ENCODE measurements around the gene FOXM1. TPM values are rescaled to one million over a fixed set of nuclear protein-coding genes. Genes with fewer than 3 reads are reported as not detected.

FOXM1 gene
- total RNA-seq, 2 donors from 2014 or later, result 2.2 TPM; not detected in 1

- H3K4me1 ChIP-seq (ENCODE audit: control insufficient read depth in 1 of 2, low read depth in 2 of 2), result peaks cover 23 to 39% of the 10 kb centered on the region in 2 donors
These were observed 14.5 kb upstream of the FOXM1 start for GRCh38 chr12:2891240-2892053.

GRCh38 chr12:2890388-2891239, 13.6 kb upstream of the FOXM1 start, which contains the start of gene TULP3:
Gene TULP3 (plus strand): TSS chr12:2890891. CDS start chr12:2890948, 57 bp downstream.
- DNase-seq (ENCODE audit: low spot score), result peak; percentile 96
- ATAC-seq (ENCODE audit: insufficient number of reproducible peaks, low FRiP score, low read depth), result peak; percentile 95
- peak; percentile 6 for TF ChIP-seq CTCF (IDR thresholded peaks at IDR 0.05)

More at GRCh38 chr12:2891240-2892053, 14.5 kb upstream of the FOXM1 start:
- no peak for TF ChIP-seq CTCF (IDR thresholded peaks at IDR 0.05)
- Histone ChIP-seq H3K27me3 (replicated peaks; ENCODE audit: insufficient read depth) (no peaks in the 10 kb centered on the region), H3K27ac (peak overlapping the region; percentile 92 to 94), H3K9me3 (no peaks in the 10 kb centered on the region), H3K4me3 (peak overlapping the region; percentile 94), H3K36me3 (peaks cover 6% of the 10 kb centered on the region)
- DNase-seq (ENCODE audit: low spot score) (peak; percentile 15), ATAC-seq (ENCODE audit: insufficient number of reproducible peaks, low FRiP score, low read depth) (peak; percentile 12)

GRCh38 chr12:2890001-2890387, 13.0 kb upstream of the FOXM1 start:
- peak overlapping the region; percentile 94 for H3K4me3 ChIP-seq
- peaks cover 22 to 25% of the 10 kb centered on the region in 2 donors for H3K4me1 ChIP-seq (ENCODE audit: control insufficient read depth in 1 of 2, low read depth in 2 of 2)
- DNase-seq (ENCODE audit: low spot score) (no peak), ATAC-seq (ENCODE audit: insufficient number of reproducible peaks, low FRiP score, low read depth) (no peak)
- no peaks in the 10 kb centered on the region for H3K9me3 ChIP-seq
- TF ChIP-seq CTCF (IDR thresholded peaks at IDR 0.05), result no peak
- peaks cover 6% of the 10 kb centered on the region for H3K36me3 ChIP-seq
- peak overlapping the region; percentile 72 to 94 for H3K27ac ChIP-seq
- H3K27me3 ChIP-seq (replicated peaks; ENCODE audit: insufficient read depth), result no peaks in the 10 kb centered on the region

More at GRCh38 chr12:2890388-2891239, 13.6 kb upstream of the FOXM1 start, which contains the start of gene TULP3:
- Histone ChIP-seq H3K27ac (peak within 1 kb of the TSS; percentile 92 to 94), H3K9me3 (no peaks in the 10 kb centered on the region), H3K4me3 (peak within 1 kb of the TSS; percentile 94), H3K36me3 (peaks cover 6% of the 10 kb centered on the region), H3K27me3 (replicated peaks; ENCODE audit: insufficient read depth) (no peaks in the 10 kb centered on the region), H3K4me1 (ENCODE audit: control insufficient read depth in 1 of 2, low read depth in 2 of 2) (peaks cover 23 to 31% of the 10 kb centered on the region in 2 donors)

- H3K9me3 ChIP-seq, result no peaks in the 10 kb centered on the region
These were observed 9.9 kb upstream of the FOXM1 start for GRCh38 chr12:2886768-2887450.

More at GRCh38 chr12:2886768-2887450, 9.9 kb upstream of the FOXM1 start:
- DNase-seq (ENCODE audit: low spot score) (no peak), ATAC-seq (ENCODE audit: insufficient number of reproducible peaks, low FRiP score, low read depth) (no peak)
- H3K27ac ChIP-seq, result no peak overlapping the region
- no peak for TF ChIP-seq CTCF (IDR thresholded peaks at IDR 0.05)
- no peaks in the 10 kb centered on the region for H3K27me3 ChIP-seq (replicated peaks; ENCODE audit: insufficient read depth)
- peaks cover 6% of the 10 kb centered on the region for H3K36me3 ChIP-seq
- peaks cover 5 to 10% of the 10 kb centered on the region in 2 donors for H3K4me1 ChIP-seq (ENCODE audit: control insufficient read depth in 1 of 2, low read depth in 2 of 2)
- H3K4me3 ChIP-seq, result no peak overlapping the region

All from thoracic aorta (tissue), 2 donors.